Measurements from ENCODE around the gene STK32B. TPM values are rescaled to one million over a fixed set of nuclear protein-coding genes. Genes with fewer than 3 reads are reported as not detected.
A peak's percentile ranks its signal among the peaks of the same experiment; 100 is the strongest.

Gene STK32B
- polyA plus RNA-seq, 1 experiment = 4.3 TPM

GRCh38 chr4:5048721-5049120 is 2.6 kb upstream of the STK32B start:
- H3K27me3 ChIP-seq (ENCODE audit: control insufficient read depth, insufficient read depth, low read length) = peaks cover 2% of the 10 kb centered on the region
- POLR2A ChIA-PET = no interaction called here

DNA sequence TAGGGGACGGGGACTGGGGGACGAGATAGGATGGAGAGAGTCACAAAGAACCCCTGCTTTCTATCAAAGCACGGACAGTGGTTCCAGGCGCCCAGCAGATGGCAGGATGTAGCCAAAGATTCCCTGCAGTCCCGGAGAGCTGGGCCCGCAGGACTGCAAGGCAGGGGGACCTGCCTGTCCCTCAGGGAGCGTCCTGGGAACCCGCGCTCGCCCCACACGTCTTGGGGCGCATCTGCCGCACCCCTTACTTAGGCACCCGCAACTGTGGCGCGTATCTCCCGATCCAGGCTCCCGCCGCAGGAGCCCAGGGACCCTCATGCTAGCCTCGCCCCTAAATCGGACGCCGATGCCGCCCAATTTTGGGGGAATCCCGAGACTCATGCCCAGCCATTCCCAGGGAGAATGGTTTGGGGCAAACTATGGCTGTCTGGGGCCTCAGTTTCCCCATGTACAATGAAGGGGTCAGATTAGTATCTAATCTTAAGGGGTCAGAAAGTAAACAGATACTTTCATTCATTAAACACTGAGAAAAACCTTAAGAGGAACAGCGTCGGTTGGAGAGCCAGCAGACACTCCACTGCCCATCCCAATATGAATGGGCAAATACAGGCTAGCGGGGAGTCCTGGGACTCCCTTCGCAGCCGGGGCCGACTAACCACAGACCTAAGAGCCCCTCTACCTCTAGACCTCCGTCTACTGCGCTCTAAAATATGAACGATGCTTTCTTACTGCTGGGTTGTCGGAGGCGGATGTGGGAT is 581 bp upstream of the STK32B start:
- DNase-seq (ENCODE audit: low read depth, low spot score) = peak; percentile 52
- Histone ChIP-seq H3K27ac (ENCODE audit: low read depth, low read length) (no peak overlapping the region), H3K4me3 (ENCODE audit: low read depth, low read length) (peak overlapping the region; percentile 66), H3K27me3 (ENCODE audit: control insufficient read depth, insufficient read depth, low read length) (peaks cover 2% of the 10 kb centered on the region), H3K9me3 (ENCODE audit: control insufficient read depth, insufficient read depth, low read length) (no peaks in the 10 kb centered on the region; the same call in 1 of the 2 replicates)
- TF ChIP-seq CTCF (IDR thresholded peaks at IDR 0.05; ENCODE audit: low read depth, low read length) = peak; percentile 87
- ChIA-PET CTCF (interaction anchor here (0.6 to 3.7 kb wide), 17 partner anchors 8 to 1196 kb away, joined by 3 to 25 read pairs (median 4); no protein-coding TSS in a partner anchor), POLR2A (interaction anchor here (0.6 to 1.7 kb wide), 4 partner anchors 13 to 584 kb away, joined by 3 to 11 read pairs (median 6); no protein-coding TSS in a partner anchor)

More at GRCh38 chr4:5048721-5049120, 2.6 kb upstream of the STK32B start:
- Histone ChIP-seq H3K4me3 (ENCODE audit: low read depth, low read length) (no peak overlapping the region), H3K9me3 (ENCODE audit: control insufficient read depth, insufficient read depth, low read length) (no peaks in the 10 kb centered on the region; the same call in 1 of the 2 replicates), H3K27ac (ENCODE audit: low read depth, low read length) (no peak overlapping the region)
- DNase-seq (ENCODE audit: low read depth, low spot score) = no peak
- no peak for TF ChIP-seq CTCF (IDR thresholded peaks at IDR 0.05; ENCODE audit: low read depth, low read length)
- CTCF ChIA-PET = interaction anchor here (0.6 to 3.7 kb wide), 3 partner anchors 9 to 742 kb away, joined by 3 to 25 read pairs (median 9); no protein-coding TSS in a partner anchor

DNA sequence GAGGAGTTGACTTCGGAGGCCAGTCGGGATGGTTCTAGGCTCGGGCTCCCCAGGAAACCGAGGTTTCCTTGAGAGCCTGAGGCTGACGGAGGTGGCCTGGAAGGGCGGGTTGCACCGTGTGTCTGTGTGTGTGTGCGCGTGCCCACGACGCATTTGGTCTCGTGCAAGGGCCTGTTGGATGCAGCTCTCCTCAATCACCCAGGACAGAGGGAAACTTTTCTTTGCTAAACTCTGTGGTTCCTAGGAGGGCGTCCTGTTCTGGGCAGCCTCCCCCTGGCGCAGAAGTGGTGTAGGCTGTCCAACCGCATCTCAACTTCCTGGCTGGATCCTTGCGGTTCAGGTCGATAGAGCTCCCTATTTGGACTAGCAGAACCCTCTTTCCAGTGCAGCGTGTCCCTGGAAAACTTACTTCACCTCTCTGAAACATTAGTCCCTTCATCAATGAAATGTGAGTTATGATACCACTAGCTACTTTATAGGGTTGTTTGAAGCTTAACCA is 973 bp downstream of the STK32B start:
- CTCF ChIA-PET = no interaction called here
- no peak overlapping the region for H3K27ac ChIP-seq (ENCODE audit: low read depth, low read length)

GRCh38 chr4:5052726-5053425 is 1.6 kb downstream of the STK32B start:
- Histone ChIP-seq H3K9me3 (ENCODE audit: control insufficient read depth, insufficient read depth, low read length) (no peaks in the 10 kb centered on the region; the same call in 1 of the 2 replicates), H3K27me3 (ENCODE audit: control insufficient read depth, insufficient read depth, low read length) (peaks cover 2% of the 10 kb centered on the region), H3K4me3 (ENCODE audit: low read depth, low read length) (no peak overlapping the region), H3K27ac (ENCODE audit: low read depth, low read length) (no peak overlapping the region)
- ChIA-PET CTCF (no interaction called here), POLR2A (interaction anchor here (0.6 kb wide), 1 partner anchor 17 kb away, joined by 6 read pairs; no protein-coding TSS in a partner anchor)
- DNase-seq (ENCODE audit: low read depth, low spot score) = no peak
- no peak for TF ChIP-seq CTCF (IDR thresholded peaks at IDR 0.05; ENCODE audit: low read depth, low read length)

More for the DNA sequence above, 973 bp downstream of the STK32B start:
- H3K4me3 ChIP-seq (ENCODE audit: low read depth, low read length) = peak overlapping the region; percentile 66
- TF ChIP-seq CTCF (IDR thresholded peaks at IDR 0.05; ENCODE audit: low read depth, low read length) = no peak
- no peak for DNase-seq (ENCODE audit: low read depth, low spot score)
- no peaks in the 10 kb centered on the region; the same call in 1 of the 2 replicates for H3K9me3 ChIP-seq (ENCODE audit: control insufficient read depth, insufficient read depth, low read length)
- POLR2A ChIA-PET = interaction anchor here (0.6 kb wide), 1 partner anchor 16 kb away, joined by 6 read pairs; no protein-coding TSS in a partner anchor
- peaks cover 2% of the 10 kb centered on the region for H3K27me3 ChIP-seq (ENCODE audit: control insufficient read depth, insufficient read depth, low read length)

Measured in AG04450 (cell line).